ENCODE results near the gene KCNIP4.

DNA sequence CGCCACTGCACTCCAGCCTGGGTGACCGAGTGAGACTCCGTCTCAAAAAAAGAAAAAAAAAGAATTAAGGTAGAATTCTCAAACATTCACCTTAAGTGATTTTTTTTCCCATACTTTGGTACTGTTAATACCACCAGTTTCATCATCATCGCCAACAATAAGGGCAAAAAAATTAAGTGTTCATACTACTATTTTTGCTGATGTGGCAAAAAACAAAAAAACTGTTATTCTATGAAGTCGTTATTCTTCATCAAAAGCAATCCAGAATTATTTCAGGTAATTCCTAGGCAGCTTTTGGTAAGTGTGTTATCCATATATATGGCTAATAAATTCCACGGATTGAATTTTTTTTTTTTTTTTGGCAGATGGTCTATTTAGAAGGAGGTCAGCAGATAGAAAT lies 85.7 kb downstream of the KCNIP4 start:
- TF ChIP-seq, protein P1, sequence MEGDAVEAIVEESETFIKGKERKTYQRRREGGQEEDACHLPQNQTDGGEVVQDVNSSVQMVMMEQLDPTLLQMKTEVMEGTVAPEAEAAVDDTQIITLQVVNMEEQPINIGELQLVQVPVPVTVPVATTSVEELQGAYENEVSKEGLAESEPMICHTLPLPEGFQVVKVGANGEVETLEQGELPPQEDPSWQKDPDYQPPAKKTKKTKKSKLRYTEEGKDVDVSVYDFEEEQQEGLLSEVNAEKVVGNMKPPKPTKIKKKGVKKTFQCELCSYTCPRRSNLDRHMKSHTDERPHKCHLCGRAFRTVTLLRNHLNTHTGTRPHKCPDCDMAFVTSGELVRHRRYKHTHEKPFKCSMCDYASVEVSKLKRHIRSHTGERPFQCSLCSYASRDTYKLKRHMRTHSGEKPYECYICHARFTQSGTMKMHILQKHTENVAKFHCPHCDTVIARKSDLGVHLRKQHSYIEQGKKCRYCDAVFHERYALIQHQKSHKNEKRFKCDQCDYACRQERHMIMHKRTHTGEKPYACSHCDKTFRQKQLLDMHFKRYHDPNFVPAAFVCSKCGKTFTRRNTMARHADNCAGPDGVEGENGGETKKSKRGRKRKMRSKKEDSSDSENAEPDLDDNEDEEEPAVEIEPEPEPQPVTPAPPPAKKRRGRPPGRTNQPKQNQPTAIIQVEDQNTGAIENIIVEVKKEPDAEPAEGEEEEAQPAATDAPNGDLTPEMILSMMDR (conservative IDR thresholded peaks at IDR 0.05; ENCODE audit: low read length): no peak
- TF ChIP-seq EZH2phosphoT487 (IDR thresholded peaks at IDR 0.05; ENCODE audit: borderline replicate concordance): no peak
